Mammary epithelial cell (primary cell): Measurements from ENCODE around the gene MTG1.

Experiments
- EZH2 ChIP-seq: IDR thresholded peaks from 2 replicates; pipeline ENCODE4 v1.6.1; 2012; ENCODE audit warnings: low read length, inconsistent platforms, borderline replicate concordance
- TF ChIP-seq, protein P1 (sequence below), 2 donors: IDR thresholded peaks in 1 of 2; conservative IDR thresholded peaks in 1 of 2; 2 replicates each; pipeline ENCODE4 v1.5.1; 2011 to 2012; ENCODE audit warnings: inconsistent platforms in 2 of 2, low read length in 2 of 2, mild to moderate bottlenecking in 2 of 2, control low read depth in 1 of 2, low read depth in 1 of 2; ENCODE audit not compliant: insufficient read depth in 1 of 2; ENCODE audit errors: extremely low read depth in 1 of 2

DNA sequence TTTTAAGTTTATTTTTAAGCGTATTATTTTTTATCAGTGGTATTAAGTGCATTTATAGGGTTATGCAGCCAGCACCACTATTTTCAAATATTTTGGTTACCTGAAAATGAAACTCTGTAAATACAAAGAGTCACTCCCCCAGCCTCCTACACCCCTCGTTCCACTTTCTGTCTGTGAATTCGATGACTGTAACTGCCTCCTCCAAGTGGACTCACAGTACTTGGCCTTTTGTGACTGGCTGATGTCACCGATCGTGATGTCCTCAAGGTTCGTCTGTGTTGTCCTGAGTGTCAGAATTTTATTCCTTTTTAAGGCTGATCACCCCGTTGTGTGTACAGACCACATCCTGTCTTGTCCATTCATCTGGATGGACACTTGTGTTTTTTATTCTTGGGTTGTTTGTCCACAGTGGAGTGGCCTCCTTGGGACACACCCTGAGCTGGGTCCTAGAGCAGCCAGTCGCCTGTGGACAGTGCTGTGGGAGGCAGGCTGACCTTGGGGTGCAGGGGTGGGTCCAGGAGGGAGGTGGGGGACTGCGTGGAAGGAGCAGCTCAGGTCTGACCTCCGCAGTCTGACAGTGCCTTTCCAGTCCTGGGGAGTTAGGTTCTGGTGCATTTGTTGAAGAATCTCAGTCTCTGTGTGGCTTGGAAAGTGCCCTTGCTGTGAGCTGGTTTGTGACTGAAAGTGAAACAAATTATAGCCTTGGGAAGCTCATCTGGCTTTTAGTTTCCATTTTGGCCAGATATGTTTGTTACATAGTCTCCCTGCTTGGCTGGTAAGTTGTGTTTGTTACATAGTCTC is 6.9 kb downstream of the MTG1 start:
- TF ChIP-seq, protein P1, sequence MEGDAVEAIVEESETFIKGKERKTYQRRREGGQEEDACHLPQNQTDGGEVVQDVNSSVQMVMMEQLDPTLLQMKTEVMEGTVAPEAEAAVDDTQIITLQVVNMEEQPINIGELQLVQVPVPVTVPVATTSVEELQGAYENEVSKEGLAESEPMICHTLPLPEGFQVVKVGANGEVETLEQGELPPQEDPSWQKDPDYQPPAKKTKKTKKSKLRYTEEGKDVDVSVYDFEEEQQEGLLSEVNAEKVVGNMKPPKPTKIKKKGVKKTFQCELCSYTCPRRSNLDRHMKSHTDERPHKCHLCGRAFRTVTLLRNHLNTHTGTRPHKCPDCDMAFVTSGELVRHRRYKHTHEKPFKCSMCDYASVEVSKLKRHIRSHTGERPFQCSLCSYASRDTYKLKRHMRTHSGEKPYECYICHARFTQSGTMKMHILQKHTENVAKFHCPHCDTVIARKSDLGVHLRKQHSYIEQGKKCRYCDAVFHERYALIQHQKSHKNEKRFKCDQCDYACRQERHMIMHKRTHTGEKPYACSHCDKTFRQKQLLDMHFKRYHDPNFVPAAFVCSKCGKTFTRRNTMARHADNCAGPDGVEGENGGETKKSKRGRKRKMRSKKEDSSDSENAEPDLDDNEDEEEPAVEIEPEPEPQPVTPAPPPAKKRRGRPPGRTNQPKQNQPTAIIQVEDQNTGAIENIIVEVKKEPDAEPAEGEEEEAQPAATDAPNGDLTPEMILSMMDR (conservative IDR thresholded peaks at IDR 0.05 in 1 of 2, IDR thresholded peaks at IDR 0.05 in 1 of 2; ENCODE audit: extremely low read depth in 1 of 2, insufficient read depth in 1 of 2, low read depth in 1 of 2, low read length in 2 of 2): no peak
- TF ChIP-seq EZH2: no peak
